ENCODE measurements around the gene PPIF. TPM values are rescaled to one million over a fixed set of nuclear protein-coding genes. Genes with fewer than 3 reads are reported as not detected.

The PPIF gene
- total and polyA plus RNA-seq, 2 donors (not counting 3 experiments of a cell fraction or from before 2014, with no cell fraction given) = 50.7 to 51.2 TPM

GRCh38 chr10:79377557-79378382 is 30.5 kb downstream of the PPIF start:
- intact Hi-C loops (cut with micrococcal nuclease) = no loop called here
- dilution Hi-C loops (cut with MboI; ENCODE audit: extremely low pct_ligation_motif_present, low sequenced_read_pairs) = no loop called here
- ChIA-PET POLR2A (no interaction called here), CTCF (no interaction called here)
- DNase-seq (ENCODE audit: low read depth, low spot score) = no peak
- Histone ChIP-seq H3K9me3 (replicated peaks; ENCODE audit: control insufficient read depth, insufficient read depth, low read length) (no peaks in the 10 kb centered on the region), H3K27ac (ENCODE audit: insufficient read depth, low read depth, low read length) (no peak overlapping the region), H4K20me1 (replicated peaks; ENCODE audit: control insufficient read depth, extremely low read depth, insufficient read depth, low read length) (no peaks in the 10 kb centered on the region), H3K27me3 (ENCODE audit: control insufficient read depth in 2 of 2, insufficient read depth in 2 of 2, low read length in 2 of 2) (peaks cover 0 to 2% of the 10 kb centered on the region in 2 experiments), H2AFZ (ENCODE audit: low read depth, low read length) (no peak overlapping the region), H3K4me3 (replicated peaks in 1 of 3; ENCODE audit: insufficient read depth in 1 of 3, low read depth in 1 of 3, low read length in 3 of 3) (no peak overlapping the region), H3K79me2 (ENCODE audit: control insufficient read depth, insufficient read depth, low read length) (no peaks in the 10 kb centered on the region), H3K9ac (replicated peaks; ENCODE audit: extremely low read depth, insufficient read depth, low read length) (no peak overlapping the region), H3K4me2 (ENCODE audit: insufficient read depth, low read length) (no peak overlapping the region), H3K36me3 (ENCODE audit: control insufficient read depth in 2 of 2, extremely low read depth in 1 of 2, insufficient read depth in 2 of 2, low read length in 2 of 2) (no peaks in the 10 kb centered on the region), H3K9me1 (replicated peaks; ENCODE audit: control insufficient read depth, extremely low read depth, insufficient read depth, low read length) (no peaks in the 10 kb centered on the region), H3K4me1 (ENCODE audit: control insufficient read depth, extremely low read depth, insufficient read depth, low read length) (no peaks in the 10 kb centered on the region)
- no TSS peak for BruUV-seq (replicated peaks)
- TF ChIP-seq EZH2 (IDR thresholded peaks at IDR 0.05; ENCODE audit: borderline replicate concordance, low read depth, low read length, severe bottlenecking) = no peak
- TF ChIP-seq POLR2A (IDR thresholded peaks at IDR 0.05; ENCODE audit: low read depth, low read length) = no peak
- TF ChIP-seq JUN (IDR thresholded peaks at IDR 0.05; ENCODE audit: borderline replicate concordance, insufficient read depth, insufficient read length, low read depth) = no peak
- no peak for TF ChIP-seq MAX (IDR thresholded peaks at IDR 0.05; ENCODE audit: insufficient read depth, insufficient read length)
- TF ChIP-seq MYC (IDR thresholded peaks at IDR 0.05; ENCODE audit: low read depth, low read length) = no peak
- no peak for TF ChIP-seq GATA2 (IDR thresholded peaks at IDR 0.05; ENCODE audit: insufficient read depth, insufficient read length, low read depth, low read length)
- TF ChIP-seq POLR2AphosphoS5 (IDR thresholded peaks at IDR 0.05; ENCODE audit: insufficient read depth, low read depth, low read length) = no peak
- TF ChIP-seq FOS (IDR thresholded peaks at IDR 0.05; ENCODE audit: borderline replicate concordance, insufficient read depth, low read length) = no peak
- no peak for TF ChIP-seq CTCF (IDR thresholded peaks at IDR 0.05; ENCODE audit: extremely low read depth in 1 of 2, insufficient read depth in 1 of 2, low read depth in 1 of 2, low read length in 2 of 2)
- no peak for FAIRE-seq
